HG02970 (cell line): ENCODE data around the gene KIF2B.
"Not testable (repeated sequence)": the region's sequence is repeated elsewhere in the genome, so short reads cannot be mapped to it uniquely, and the experiment has no call there.

Source experiments
- ATAC-seq: cut with Tn5 transposase; IDR thresholded peaks from one replicate; pipeline ENCODE4 v1.9.1; 2021; ENCODE audit warnings: mild to moderate bottlenecking, moderate library complexity, moderate number of reproducible peaks; ENCODE audit not compliant: unreplicated experiment, low FRiP score

The KIF2B gene, protein sequence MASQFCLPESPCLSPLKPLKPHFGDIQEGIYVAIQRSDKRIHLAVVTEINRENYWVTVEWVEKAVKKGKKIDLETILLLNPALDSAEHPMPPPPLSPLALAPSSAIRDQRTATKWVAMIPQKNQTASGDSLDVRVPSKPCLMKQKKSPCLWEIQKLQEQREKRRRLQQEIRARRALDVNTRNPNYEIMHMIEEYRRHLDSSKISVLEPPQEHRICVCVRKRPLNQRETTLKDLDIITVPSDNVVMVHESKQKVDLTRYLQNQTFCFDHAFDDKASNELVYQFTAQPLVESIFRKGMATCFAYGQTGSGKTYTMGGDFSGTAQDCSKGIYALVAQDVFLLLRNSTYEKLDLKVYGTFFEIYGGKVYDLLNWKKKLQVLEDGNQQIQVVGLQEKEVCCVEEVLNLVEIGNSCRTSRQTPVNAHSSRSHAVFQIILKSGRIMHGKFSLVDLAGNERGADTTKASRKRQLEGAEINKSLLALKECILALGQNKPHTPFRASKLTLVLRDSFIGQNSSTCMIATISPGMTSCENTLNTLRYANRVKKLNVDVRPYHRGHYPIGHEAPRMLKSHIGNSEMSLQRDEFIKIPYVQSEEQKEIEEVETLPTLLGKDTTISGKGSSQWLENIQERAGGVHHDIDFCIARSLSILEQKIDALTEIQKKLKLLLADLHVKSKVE

DNA sequence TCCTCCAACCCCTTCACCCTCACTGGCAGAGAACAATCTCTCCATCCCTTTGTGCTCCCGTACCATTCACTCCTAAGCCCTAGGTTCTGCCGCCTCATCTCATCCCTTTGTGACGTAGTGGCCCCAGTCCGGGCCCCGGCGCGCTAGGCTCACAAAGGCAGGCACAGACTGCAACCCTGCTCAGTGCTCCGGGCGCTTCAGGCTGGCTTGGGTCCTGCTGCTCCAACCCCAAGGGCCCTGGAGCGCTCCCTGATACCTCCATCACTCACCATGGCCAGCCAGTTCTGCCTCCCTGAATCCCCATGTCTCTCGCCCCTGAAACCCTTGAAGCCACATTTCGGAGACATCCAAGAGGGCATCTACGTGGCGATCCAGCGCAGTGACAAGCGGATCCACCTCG, at the start of gene KIF2B:
TSS of gene KIF2B (plus strand) at position 164 of the 400 bp plus-strand sequence. CDS start at position 271, 107 bp downstream.
- no peak for ATAC-seq

DNA sequence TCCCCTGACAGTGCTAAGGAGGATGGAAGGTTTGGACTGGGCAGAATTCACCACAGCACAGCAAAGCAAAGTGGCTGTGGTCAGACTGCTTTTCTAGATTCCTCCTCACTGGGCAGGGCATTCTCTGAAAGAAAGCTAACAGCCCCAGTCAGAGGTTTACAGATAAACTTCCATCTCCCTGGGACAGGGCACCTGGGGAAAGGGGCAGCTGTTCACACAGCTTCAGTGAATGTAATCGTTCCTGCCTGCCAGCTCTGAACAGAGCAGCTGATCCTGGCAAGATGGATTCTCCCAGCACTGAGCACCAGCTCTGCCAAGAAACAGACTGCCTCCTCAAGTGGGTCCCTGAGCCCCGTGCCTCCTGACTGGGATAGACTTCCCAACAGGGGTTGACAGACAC, 42.4 kb upstream of the KIF2B start:
- ATAC-seq, result no peak

DNA sequence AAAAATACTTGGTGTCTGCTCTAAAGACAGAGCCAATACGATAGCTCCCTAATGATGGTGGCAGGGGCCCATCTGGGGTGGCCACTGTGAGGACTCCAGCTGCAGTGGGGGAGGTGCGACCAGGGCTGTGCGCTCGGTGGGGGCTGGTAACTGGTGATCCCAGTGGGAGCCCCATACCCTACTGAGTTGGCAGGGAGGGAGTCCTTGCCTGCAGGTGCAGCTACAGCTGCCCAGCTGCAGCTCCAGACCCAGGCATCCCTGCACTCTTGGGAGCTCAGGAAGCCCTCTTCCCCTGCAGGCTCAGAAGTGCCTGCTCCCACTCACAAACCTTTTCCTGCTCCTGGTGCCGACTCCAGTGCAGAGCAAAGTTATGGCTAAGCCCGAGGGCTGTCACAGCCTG, 31.2 kb upstream of the KIF2B start:
- ATAC-seq, result no peak

DNA sequence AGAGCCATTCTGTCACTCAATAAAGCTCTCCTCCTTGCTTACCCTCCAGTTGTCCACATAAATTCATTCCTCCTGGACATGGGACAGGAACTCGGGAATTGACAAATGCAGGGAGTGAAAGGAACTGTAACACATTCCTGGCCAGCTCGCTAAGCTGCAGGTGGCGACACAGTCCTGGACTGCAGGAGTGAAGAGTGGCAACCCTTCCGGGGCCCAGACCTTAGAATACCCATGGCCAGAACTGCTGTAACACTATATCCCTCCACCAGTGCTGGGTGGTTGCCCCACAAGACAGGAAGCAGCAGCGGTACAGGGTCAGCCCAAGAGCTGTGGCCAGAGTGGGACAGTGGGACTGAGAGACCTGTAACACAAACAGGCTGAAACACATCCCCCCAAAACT, 30.3 kb upstream of the KIF2B start:
- no peak for ATAC-seq

DNA sequence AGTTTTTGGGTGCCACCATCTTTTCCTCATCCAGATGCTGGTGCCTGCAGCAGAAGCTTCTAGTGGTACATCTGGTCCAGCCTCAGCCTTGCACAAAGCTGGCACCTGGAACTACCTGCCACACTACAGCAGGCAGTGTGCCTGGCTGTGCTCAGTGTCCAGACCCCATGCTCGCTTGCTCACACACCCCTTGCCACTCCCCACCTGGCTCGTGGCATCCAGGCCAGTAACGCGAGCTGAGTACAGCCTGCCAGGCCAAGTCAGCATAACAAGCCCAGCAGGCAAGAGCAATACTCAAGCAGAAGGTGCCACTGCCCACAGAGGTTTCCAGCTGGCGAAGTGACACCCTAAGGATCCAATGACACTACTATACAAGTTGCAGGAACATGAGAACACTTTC, 29.7 kb upstream of the KIF2B start:
- no peak for ATAC-seq

DNA sequence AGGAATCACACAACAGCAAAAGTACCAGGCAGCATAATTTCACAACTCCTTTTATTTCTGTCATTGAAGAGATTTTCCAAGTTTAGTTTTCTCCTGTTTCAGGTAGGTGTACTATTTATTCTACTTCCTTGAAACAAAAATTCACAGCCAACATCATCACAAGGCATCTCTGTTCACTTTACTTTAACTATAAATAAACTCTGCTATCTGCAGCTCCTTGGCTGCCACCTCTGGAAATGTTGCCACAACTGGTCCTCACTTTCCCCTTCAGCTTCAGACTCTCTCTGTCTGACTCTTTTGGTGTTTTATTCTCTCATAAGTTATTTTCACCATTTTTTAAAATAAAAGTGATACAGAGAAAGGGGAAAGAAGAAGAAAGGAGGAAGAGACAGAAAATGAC, 27.9 kb upstream of the KIF2B start:
- no peak for ATAC-seq

DNA sequence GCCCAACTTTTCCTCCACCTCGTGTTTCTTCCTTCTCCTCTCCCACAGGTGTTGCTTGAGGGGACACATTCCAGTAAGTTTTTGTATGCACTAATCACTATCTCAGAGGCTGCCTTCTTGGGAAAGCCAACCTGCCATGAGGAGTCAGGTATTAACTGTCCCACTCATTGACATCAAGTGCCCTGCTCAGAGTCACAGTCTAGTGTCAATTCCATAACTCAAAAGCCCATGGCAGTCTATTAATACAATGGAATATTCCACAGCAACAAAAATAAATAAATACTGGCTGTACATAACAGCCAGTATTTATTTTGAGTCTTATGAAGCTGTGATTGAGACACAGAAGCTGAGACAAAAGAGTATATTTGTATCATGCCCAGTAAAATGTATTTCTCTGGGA, 26.1 kb upstream of the KIF2B start:
- ATAC-seq, result no peak

DNA sequence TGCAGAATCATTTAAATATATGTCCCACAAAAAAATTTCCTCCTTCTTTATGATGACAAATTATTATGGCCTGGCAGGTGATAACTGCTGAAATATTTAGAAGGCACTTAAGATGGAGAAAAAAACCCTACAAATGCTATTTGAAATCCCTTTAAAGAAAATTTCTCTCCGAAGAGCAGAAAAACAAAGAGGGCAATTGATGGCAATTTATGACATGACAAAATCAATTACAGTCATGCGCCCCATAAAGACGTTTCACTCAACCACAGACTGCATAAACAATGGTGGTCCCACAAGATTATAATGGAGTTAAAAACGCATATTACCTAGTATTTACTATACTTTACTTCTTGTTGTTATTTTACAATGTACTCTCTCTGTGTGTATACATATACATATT, 25.2 kb upstream of the KIF2B start:
- no peak for ATAC-seq

DNA sequence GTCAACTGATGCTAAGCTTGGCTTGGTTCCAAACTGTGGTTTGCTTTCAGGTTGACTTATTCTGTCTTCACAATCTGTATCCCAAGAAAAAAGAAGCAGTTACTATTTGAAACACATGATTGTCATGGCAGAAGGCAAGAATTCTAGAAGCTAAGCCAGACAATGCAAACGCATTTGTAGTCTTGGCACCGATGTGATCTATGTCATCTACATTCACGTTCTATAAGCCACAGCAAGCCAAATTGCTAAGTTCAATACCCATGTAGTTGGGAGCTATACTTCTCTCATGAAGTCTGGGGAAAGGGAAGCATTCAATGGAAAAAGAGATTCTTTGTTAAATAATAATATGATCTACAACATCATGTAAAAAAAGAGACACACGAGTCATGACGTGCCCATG, 18.3 kb upstream of the KIF2B start:
- ATAC-seq, result no peak

DNA sequence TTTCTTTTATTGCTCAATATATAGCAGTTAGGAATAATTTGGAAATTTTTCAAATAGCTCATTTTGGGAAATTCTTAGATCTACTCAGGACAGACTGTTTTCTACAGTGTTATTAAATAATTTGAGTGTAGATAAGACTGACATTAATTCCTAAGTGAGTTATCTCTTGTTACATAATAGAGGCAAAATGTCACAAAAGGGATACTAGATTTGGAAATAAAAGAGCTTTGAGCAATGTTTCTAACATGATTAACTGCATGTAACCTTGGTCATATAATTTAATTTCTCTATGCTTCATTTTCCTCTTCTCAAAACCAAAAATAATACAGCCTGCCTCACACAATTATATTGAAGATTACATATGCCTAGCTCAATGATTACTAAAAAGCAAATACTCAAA, 16.3 kb upstream of the KIF2B start:
- ATAC-seq, result no peak

DNA sequence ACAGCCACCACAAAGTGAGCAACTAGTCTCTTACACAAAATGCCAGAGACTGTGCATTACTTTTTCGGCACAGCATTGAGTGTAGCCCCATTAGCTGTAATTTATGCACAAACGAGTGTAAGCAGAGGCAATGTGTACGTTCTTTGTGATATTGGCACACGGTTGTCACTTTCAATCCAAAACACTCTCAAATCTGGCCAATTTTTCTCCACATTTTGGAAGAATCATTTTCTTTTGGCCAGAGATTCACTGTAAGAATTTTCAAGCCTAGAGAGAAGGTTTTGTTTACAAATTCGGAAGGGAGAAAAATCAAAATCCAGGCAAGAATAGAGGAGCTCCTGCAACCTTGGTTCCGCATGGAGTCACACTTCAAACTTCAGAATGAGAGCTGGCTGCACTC, 15.4 kb upstream of the KIF2B start:
- no peak for ATAC-seq

DNA sequence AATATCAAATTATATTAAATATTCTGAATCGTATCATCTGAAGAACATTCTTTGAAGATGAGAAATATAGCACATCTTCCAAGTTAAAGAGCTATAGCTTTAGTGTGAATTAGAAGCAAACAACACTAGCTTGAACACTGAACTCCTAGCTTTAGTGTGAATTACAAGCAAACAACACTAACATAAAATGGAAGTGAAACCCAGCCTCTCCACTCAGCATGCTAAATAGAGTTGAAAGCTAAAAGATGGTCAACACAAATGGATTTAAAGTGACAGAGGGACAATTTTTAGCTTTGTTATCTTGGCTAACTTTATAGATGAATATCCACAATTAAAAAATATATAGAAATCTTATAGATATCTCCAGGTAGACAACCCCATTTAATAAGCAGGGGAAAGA, 4.5 kb upstream of the KIF2B start:
- ATAC-seq, result no peak

DNA sequence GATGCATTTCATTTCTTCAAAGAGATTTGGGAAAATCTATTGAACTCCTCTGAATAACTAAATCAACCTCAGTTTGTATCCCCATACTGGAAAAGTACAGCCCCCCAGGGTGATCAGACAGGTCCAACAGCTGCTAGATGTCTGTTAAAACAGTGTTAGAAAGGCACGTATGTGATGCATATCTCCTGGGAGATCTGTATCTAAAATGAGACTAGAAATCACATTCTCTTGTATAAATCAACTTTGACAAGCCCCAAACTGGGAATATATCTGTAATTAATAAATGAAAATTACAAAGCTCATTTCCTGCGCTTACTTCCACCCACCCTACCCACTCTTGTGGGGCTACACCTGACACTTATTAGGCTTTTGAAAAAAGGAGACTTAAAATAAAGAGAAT, 3.8 kb upstream of the KIF2B start:
- ATAC-seq, result no peak

DNA sequence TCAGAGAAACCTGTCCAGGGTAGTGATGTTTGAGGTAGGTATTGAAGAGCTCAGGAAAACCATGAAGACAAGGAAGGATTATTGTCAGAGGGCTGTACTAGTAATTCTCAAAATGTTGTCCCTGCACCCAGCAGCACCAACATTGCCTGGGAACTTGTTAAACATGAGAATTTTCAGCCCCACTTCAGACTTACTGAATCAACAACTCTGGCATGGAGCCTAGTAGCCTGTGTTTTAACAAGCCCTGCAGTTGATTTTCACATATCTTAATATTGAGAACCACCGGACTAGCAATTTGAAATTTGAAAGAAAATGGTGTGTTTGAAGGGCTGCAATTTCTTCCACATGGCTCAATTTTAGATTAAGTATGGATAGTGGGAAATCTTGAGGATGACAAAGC, 2.8 kb upstream of the KIF2B start:
- no peak for ATAC-seq

DNA sequence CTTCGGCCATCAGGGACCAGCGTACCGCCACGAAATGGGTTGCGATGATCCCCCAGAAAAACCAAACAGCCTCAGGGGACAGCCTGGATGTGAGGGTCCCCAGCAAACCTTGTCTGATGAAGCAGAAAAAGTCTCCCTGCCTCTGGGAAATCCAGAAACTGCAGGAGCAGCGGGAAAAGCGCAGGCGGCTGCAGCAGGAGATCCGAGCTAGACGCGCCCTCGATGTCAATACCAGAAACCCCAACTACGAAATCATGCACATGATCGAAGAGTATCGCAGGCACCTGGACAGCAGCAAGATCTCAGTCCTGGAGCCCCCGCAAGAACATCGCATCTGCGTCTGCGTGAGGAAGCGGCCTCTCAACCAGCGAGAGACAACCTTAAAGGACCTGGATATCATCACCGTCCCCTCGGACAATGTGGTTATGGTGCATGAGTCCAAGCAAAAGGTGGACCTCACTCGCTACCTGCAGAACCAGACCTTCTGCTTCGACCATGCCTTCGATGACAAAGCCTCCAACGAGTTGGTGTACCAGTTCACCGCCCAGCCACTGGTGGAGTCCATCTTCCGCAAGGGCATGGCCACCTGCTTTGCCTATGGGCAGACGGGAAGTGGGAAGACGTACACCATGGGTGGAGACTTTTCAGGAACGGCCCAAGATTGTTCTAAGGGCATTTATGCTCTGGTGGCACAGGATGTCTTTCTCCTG, 769 bp downstream of the KIF2B start:
- no peak for ATAC-seq

DNA sequence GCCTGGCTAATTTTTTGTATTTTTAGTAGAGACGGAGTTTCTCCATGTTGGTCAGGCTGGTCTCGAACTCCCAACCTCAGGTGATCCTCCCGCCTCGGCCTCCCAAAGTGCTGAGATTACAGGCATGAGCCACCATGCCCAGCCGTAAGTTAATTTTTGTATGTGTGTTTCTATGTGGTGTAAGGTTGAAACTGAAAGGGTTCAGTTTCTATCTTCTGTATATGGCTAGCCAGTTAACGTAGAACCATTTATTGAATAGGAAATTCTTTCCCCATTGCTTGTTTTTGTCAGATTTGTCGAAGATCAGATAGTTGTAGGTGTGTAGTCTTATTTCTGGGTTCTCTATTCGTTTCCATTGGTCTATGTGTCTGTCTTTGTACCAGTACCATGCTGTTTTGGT, 12.0 kb downstream of the KIF2B start:
- ATAC-seq, result not testable (repeated sequence)

DNA sequence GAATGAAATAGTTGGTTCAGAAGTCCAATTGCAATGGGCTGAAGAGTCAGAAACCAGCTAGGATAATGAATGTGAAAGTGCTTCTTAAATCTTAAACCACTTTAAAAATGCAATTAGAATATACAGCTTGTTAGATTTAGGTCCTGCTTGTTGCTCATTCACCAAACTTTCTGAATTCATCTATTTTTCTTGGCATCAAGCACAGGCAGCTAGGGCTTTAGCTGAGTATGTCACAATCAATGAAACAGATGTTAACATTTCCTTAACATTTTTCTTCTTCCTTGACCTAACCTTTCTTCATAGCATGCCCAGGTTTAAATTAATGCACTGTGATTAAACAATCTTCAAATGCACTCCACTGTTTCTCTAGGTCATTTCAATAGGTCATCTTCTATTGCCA, 14.4 kb downstream of the KIF2B start:
- ATAC-seq, result no peak

DNA sequence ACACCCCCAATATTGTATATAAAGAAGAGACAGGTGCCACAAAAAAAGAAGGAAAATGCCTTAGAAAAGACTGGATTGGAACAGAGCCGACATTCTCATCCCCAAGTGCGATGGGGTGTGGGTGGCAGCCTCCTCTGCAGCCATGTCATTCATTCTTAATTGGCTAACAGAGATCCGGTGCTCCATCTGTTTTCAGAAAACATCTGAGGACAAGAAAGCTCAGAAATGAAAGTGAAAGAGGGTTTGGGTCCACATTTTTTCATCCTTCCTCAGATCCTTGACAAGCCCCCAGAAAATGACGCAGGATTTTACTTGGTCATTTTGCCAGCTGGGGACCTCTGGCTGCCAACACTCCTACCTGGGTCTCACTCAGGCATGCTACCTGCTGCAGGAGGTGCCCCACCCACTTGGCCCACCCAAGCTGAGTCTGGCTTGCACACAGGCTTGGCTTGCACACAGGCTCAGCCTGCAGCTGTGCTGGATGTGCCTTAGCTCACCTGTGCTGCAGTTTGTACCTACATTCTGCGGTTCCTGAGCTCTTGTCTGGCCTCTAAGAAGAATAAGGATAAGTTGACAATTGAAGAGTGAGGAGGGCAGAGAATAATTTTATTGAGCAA, 21.9 kb downstream of the KIF2B start:
- no peak for ATAC-seq

DNA sequence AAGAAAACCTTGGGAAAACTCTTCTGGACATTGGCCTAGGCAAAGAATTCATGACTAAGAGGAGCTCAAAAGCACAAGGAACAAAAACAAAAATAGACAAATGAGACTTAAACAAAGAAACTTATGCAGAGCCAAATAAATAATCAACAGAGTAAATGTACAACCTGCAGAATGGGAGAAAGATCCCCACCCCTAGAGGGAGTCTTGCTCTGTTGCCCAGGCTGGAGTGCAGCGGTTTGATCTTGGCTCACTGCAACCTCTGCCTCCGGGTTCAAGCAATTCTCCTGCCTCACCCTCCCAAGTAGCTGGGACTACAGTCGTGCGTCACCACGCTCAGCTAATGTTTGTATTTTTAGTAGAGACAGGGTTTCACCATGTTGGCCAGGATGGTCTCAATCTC, 48.4 kb downstream of the KIF2B start:
- ATAC-seq, result not testable (repeated sequence)
